Common myeloid progenitor, CD34-positive (primary cell): Measurements from ENCODE around the gene GTF3C1.

Experiments used
- CTCF ChIA-PET: fragments of 350-600 bp; sonication (Branson Sonifier 250); formaldehyde crosslinking; loops from one replicate; lab custom pipeline; 2021; ENCODE audit warnings: antibody characterized with exemption; lab: Charles Lee
- POLR2A ChIA-PET: fragments of 350-600 bp; sonication (Branson Sonifier 250); formaldehyde crosslinking; loops from one replicate; lab custom pipeline; 2021; ENCODE audit warnings: antibody characterized with exemption; lab: Charles Lee
- DNase-seq, 3 donors: peaks; one replicate each; pipeline versions ENCODE4 v3.0.0 to v3.0.0-alpha.2; 2013
- H3K27ac ChIP-seq, 2 experiments: 1 replicate in 1 of 2; 2 replicates in 1 of 2; pipeline ENCODE4 v1.7.0; 2013; ENCODE audit warnings: inconsistent platforms in 2 of 2, low read length in 2 of 2, mild to moderate bottlenecking in 2 of 2, low read depth in 1 of 2, moderate library complexity in 1 of 2; ENCODE audit not compliant: severe bottlenecking in 2 of 2, insufficient read depth in 1 of 2, poor library complexity in 1 of 2
- H3K27me3 ChIP-seq, 5 experiments: replicated peaks in 2 of 5; 1 replicate in 3 of 5; 2 replicates in 2 of 5; pipeline versions ENCODE4 v1.6.1 to v1.7.0; 2013; ENCODE audit warnings: low read length in 4 of 5, mild to moderate bottlenecking in 2 of 5, moderate library complexity in 2 of 5, inconsistent platforms in 1 of 5; ENCODE audit not compliant: insufficient read depth in 5 of 5, control insufficient read depth in 4 of 5
- H3K36me3 ChIP-seq, 4 experiments: 1 replicate in 2 of 4; 2 replicates in 2 of 4; pipeline versions ENCODE4 v1.6.1 to v1.7.0; 2013; ENCODE audit warnings: low read length in 3 of 4, control low read depth in 1 of 4, mild to moderate bottlenecking in 1 of 4; ENCODE audit not compliant: control insufficient read depth in 4 of 4, insufficient read depth in 4 of 4
- H3K4me1 ChIP-seq, 4 experiments: 1 replicate in 3 of 4; 2 replicates in 1 of 4; pipeline versions ENCODE4 v1.6.1 to v1.7.1; 2013; ENCODE audit warnings: low read length in 3 of 4, mild to moderate bottlenecking in 3 of 4, control low read depth in 1 of 4, inconsistent platforms in 1 of 4, moderate library complexity in 1 of 4; ENCODE audit not compliant: control insufficient read depth in 4 of 4, insufficient read depth in 4 of 4; ENCODE audit errors: control extremely low read depth in 1 of 4
- H3K4me3 ChIP-seq, 7 experiments: 1 replicate in 4 of 7; 2 replicates in 3 of 7; pipeline versions ENCODE4 v1.5.1 to v1.7.0; 2013; ENCODE audit warnings: mild to moderate bottlenecking in 7 of 7, low read length in 6 of 7, moderate library complexity in 6 of 7, inconsistent platforms in 2 of 7, low read depth in 2 of 7, control low read depth in 1 of 7; ENCODE audit not compliant: insufficient read depth in 4 of 7, control insufficient read depth in 1 of 7; ENCODE audit errors: extremely low read depth in 1 of 7
- H3K9me3 ChIP-seq, 5 experiments: 1 replicate in 4 of 5; 2 replicates in 1 of 5; pipeline versions ENCODE4 v1.6.1 to v1.7.1; 2013; ENCODE audit warnings: low read length in 4 of 5, mild to moderate bottlenecking in 2 of 5, inconsistent platforms in 1 of 5, low read depth in 1 of 5, moderate library complexity in 1 of 5; ENCODE audit not compliant: control insufficient read depth in 4 of 5, insufficient read depth in 2 of 5; ENCODE audit errors: control extremely low read depth in 1 of 5
- WGBS: methylation state at CpG from one replicate; pipeline ENCODE4 v1.1.5; 2013; ENCODE audit not compliant: insufficient coverage; 5-methylcytosine and 5-hydroxymethylcytosine counted together

The GTF3C1 gene

GRCh38 chr16:27471661-27472060 is 78.1 kb downstream of the GTF3C1 start:
- peaks cover 31 to 99% (median 81%) of the 10 kb centered on the region in 4 experiments for H3K36me3 ChIP-seq

GRCh38 chr16:27470567-27471431 is 78.9 kb downstream of the GTF3C1 start:
- CTCF ChIA-PET, result no interaction called here
- H3K9me3 ChIP-seq, result peaks cover 0 to 8% (median 4%) of the 10 kb centered on the region in 5 experiments
- no peaks in the 10 kb centered on the region for H3K4me1 ChIP-seq
- DNase-seq, result no peak
- POLR2A ChIA-PET, result no interaction called here
- peaks cover 27 to 98% (median 84%) of the 10 kb centered on the region in 4 experiments for H3K36me3 ChIP-seq
- H3K27ac ChIP-seq, result peak overlapping the region in 1 of 2 experiments; percentile 41
- no peak overlapping the region for H3K4me3 ChIP-seq
- 96% methylated on average over 27 of the region's 28 CpGs for WGBS
- no peaks in the 10 kb centered on the region for H3K27me3 ChIP-seq

More at GRCh38 chr16:27471661-27472060, 78.1 kb downstream of the GTF3C1 start:
- Histone ChIP-seq H3K27ac (peak overlapping the region in 1 of 2 experiments; percentile 15), H3K27me3 (no peaks in the 10 kb centered on the region), H3K4me1 (no peaks in the 10 kb centered on the region), H3K9me3 (peaks cover 0 to 8% (median 4%) of the 10 kb centered on the region in 5 experiments), H3K4me3 (no peak overlapping the region)
- no peak for DNase-seq
- WGBS, result 97% methylated on average over 16 of the region's 19 CpGs
- ChIA-PET CTCF (no interaction called here), POLR2A (no interaction called here)

- Histone ChIP-seq H3K27ac (no peak overlapping the region), H3K9me3 (peaks cover 0 to 8% (median 4%) of the 10 kb centered on the region in 5 experiments), H3K27me3 (no peaks in the 10 kb centered on the region), H3K4me3 (no peak overlapping the region), H3K36me3 (peaks cover 31 to 97% (median 77%) of the 10 kb centered on the region in 4 experiments), H3K4me1 (no peaks in the 10 kb centered on the region)
- ChIA-PET CTCF (no interaction called here), POLR2A (interaction anchor here (0.6 kb wide), 1 partner anchor 206 kb away, joined by 3 read pairs; no protein-coding TSS in a partner anchor)
- 99% methylated on average over 18 of the region's 22 CpGs for WGBS
- no peak for DNase-seq
Measured at GRCh38 chr16:27468941-27469531, 80.7 kb downstream of the GTF3C1 start.

GRCh38 chr16:27465483-27465879 is 84.2 kb downstream of the GTF3C1 start:
- WGBS, result 98% methylated on average over 8 of the region's 8 CpGs
- DNase-seq, result no peak
- no peaks in the 10 kb centered on the region for H3K27me3 ChIP-seq
- H3K9me3 ChIP-seq, result peaks cover 0 to 8% (median 4%) of the 10 kb centered on the region in 5 experiments
- peaks cover 24 to 98% (median 84%) of the 10 kb centered on the region in 4 experiments for H3K36me3 ChIP-seq
- CTCF ChIA-PET, result no interaction called here
- POLR2A ChIA-PET, result no interaction called here
- H3K4me1 ChIP-seq, result no peaks in the 10 kb centered on the region
- no peak overlapping the region for H3K4me3 ChIP-seq
- H3K27ac ChIP-seq, result no peak overlapping the region

- Histone ChIP-seq H3K9me3 (peaks cover 0 to 8% (median 4%) of the 10 kb centered on the region in 5 experiments), H3K27ac (no peak overlapping the region), H3K27me3 (no peaks in the 10 kb centered on the region), H3K4me3 (no peak overlapping the region), H3K4me1 (no peaks in the 10 kb centered on the region), H3K36me3 (peaks cover 24 to 97% (median 81%) of the 10 kb centered on the region in 4 experiments)
- ChIA-PET CTCF (no interaction called here), POLR2A (no interaction called here)
- 96% methylated on average over 30 of the region's 33 CpGs for WGBS
- no peak for DNase-seq
Measured at GRCh38 chr16:27464626-27465482, 84.9 kb downstream of the GTF3C1 start.

- POLR2A ChIA-PET, result no interaction called here
- DNase-seq, result no peak
- Histone ChIP-seq H3K4me1 (no peaks in the 10 kb centered on the region), H3K27me3 (no peaks in the 10 kb centered on the region), H3K4me3 (no peak overlapping the region), H3K27ac (no peak overlapping the region), H3K36me3 (peaks cover 16 to 92% (median 75%) of the 10 kb centered on the region in 4 experiments), H3K9me3 (peaks cover 0 to 6% (median 4%) of the 10 kb centered on the region in 5 experiments)
- WGBS, result 91% methylated on average over 23 of the region's 32 CpGs
- CTCF ChIA-PET, result no interaction called here
Measured at GRCh38 chr16:27463741-27464591, 85.7 kb downstream of the GTF3C1 start.
